DMS79 treated with DMSO at 0.1 percent for 48 hours (cell line): Measurements from ENCODE around the gene MACROD2.
"Not testable (repeated sequence)": the region's sequence is repeated elsewhere in the genome, so short reads cannot be mapped to it uniquely, and the experiment has no call there.

Experiments used
- DNase-seq: peaks from one replicate; lab custom pipeline; 2025; lab: John Stamatoyannopoulos, UW

Gene MACROD2

GRCh38 chr20:15756002-15756753 is 1760.9 kb downstream of the MACROD2 start:
- DNase-seq, result no peak

DNA sequence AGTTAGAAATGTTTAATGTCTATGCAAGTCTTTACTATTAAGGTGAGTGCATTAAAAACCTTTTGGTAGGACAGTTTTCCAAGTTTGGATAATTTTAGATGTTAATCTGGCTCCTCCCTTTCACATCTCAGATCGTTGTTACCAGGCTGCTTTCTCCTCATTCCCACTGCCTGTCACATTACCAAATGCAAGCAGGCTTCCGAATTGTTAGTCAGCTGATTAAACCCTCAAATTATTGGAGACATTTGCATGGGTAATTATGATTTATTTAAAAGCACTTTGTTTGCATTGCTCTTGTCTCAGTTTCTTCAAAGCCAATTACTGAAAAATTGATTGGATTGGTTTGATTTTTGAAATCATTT is 1761.4 kb downstream of the MACROD2 start:
- no peak for DNase-seq

GRCh38 chr20:15759594-15759993 is 1764.3 kb downstream of the MACROD2 start:
- no peak for DNase-seq

GRCh38 chr20:15760001-15760621 is 1764.8 kb downstream of the MACROD2 start:
- no peak for DNase-seq

- no peak for DNase-seq
Measured at GRCh38 chr20:15763366-15763765, 1768.0 kb downstream of the MACROD2 start.

DNA sequence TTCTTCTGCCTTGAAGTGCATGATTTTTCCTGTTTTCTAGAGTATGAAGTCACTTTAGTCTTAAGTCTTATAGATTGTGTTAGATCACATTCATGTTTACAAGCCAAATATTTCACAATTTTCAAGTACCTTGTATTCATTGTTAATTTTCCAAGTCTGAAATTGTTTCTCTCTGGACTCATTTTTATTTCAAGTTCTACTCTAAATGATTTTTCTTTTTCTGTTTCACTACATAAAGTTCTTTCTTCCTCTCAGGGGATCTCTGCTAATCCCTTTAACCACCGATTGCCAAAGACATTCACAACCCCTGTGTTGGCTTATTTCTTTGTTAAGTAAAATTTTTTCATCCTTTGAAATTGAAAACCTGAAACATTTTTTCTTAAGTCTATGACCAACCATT is 1772.3 kb downstream of the MACROD2 start:
- DNase-seq, result no peak

DNA sequence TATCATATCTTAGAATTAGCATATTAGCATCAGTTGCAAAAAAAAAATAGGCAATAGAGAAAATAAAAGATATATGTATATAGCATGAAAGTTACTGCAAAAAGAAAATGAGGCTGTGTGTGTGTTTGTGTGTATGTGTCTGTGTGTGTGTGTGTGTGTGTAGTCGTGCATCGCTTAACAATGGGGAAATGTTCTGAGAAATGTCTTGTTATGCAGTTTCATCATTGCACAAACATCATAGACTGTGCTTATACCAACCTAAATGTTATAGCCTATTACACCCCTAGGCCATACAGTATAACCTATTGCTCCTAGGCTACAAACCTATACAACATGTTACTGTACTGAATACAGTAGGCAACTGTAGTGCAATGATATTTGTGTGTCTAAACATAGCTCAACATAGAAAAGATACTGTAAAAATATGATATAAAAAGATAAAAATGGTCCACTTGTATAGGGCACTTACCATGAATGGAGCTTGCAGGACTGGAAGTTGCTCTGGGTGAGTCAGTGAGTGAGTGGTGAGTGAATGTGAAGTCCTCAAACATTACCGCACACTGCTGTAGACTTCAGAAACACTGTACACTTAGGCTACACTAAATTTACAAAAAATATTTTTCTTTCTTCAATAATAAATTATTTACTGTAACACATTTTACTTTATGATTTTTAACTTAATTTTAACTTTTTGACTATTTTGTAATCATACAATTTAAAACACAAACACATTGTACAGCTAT is 1772.9 kb downstream of the MACROD2 start:
- DNase-seq, result no peak

DNA sequence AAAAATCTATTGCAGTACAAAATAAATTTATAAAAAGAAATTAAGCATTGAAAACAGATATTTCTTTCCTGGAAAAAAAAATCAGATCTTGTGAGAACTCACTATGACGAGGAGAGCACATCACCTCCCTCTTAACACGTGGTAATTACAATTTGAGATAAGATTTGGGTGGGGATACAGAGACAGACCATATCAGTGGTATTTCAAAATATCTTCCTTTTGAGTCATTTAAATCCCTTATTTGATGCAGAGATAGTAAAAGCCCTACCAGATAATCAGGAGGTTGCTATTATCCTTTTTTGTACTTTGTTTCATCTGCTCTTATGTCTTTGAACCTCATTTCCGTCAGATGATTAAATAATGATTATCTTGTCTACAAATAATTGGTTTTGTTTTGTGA is 1777.5 kb downstream of the MACROD2 start:
- no peak for DNase-seq

DNA sequence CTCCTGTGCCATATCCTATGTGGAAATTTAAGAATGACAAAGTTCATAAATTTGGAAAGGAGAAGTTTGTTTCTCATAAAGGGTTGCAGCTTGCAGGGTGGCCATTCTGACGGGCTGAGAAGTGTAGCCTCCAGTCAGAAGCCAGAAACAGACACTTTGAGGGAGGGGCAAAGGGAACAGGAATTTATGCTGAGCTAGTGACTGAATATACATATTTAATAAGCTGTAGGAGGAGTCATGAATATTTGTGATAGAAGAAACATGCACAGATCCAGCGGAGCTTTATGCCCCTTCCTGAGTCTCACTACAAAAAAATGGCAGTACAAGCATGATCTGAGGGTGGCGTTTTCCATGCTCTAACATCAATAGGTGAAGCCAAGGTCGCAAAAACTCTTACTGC is 1779.6 kb downstream of the MACROD2 start:
- DNase-seq, result no peak

- DNase-seq, result no peak
Measured at GRCh38 chr20:15776770-15777466, 1781.6 kb downstream of the MACROD2 start.

DNA sequence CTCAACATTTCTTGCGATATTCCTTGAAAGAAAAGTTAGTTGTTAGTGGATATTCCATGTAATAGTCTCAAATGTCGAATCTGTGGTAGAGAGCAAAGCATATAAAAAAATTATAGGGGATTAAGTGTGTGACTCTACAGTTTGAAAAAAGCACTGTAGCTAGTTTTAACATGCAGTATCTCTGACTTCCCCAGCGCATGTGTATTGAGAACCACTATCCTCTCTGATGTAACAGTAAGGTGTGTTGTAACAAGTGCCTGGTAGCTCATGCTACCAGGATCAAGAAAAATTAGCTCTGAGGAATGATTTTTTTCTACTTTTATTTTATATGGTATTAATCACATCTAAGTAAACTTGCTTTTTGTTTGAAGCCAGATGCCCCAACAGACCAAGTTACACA is 1788.7 kb downstream of the MACROD2 start:
- DNase-seq, result no peak

DNA sequence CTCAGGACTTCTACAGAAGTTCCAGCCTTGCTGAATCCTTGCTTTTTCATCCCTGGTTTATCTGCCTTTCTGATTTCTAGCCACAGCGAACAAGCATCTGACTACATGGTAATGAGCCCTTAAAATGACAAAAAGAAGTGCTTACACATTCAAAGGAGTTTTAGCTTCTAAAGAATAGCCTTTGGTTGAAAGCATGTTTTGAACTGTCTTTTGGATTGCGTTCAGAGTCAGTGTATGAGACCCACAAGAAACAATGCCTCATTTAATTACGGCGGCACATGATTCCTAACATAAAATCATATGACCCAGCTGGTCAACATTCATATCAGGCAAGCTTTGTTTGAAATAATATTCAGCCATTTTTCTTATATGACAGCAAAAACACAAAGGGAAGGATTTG is 1793.8 kb downstream of the MACROD2 start:
- no peak for DNase-seq

DNA sequence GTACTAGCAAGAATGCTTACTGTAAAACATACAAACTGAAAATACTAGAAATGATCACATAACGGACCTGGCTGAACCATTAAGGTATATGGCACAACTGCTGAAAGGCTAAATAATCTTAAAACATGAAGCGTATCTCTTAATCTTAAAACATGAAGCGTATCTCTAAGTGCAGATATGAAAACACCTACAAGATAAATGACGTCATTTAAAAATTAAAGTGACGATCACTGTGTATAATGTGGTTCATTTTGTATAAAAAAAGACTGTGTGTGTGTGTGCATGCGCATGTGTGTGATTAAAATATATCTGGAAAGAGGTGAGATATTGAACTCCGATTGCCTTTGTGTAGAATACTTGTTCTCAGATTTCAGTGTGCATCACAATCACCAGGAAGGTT is 1797.5 kb downstream of the MACROD2 start:
- DNase-seq, result no peak

DNA sequence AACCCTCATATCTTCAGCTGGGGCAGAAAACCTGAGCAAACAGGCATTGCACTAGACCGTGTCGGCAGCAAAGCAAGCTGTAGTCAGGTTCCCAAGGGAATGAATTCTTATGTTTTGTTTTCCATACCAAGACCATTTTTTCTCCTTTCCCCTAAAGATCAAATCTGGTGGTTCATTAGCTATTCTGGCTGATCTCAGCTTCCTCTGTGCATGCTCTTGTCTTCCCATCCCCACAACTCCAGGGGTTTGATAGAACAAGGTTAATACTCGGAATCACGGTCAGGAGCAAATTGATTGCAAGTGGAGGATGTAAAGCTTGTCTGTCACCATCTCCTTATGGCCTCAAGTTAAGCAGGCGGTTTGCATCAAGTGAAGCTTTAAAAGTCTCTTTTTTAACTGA is 1799.1 kb downstream of the MACROD2 start:
- no peak for DNase-seq

DNA sequence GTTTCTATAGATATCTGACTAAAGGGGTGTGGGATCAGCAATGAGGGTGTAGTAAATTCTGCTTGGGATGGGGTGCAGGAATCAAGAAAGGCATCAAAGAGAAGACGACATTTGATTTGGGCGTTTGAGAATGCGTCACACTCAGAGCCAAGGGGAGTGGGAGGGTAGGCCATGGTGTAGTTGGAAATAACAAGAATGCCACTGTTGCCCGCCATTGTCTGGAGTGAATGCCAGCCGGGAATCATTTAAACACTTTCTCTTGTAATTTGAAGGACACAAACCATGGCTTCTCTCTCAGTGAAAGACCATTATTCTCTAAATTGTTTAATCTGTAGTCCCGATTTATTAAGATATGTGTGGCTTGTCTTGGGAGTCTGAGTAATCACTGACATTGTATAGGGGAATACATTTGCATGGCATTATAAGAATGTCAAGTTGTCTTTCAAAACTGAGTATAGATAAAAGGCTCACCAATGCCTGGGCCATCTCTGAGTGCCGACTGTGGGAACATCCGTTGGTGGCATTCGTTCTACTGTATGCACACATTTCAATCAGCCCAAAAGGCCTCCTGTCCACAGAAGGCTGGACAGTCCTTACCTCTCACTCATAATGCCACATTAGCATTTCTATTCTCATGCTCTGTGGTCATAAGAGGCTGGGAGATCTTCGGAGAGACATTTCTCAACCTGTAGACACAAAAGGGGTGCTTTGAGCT is 1800.1 kb downstream of the MACROD2 start:
- no peak for DNase-seq

GRCh38 chr20:15799871-15800270 is 1804.6 kb downstream of the MACROD2 start:
- no peak for DNase-seq

- DNase-seq, result no peak
Measured at GRCh38 chr20:15802020-15802419, 1806.7 kb downstream of the MACROD2 start.

- DNase-seq, result no peak
Measured at GRCh38 chr20:15805154-15805553, 1809.8 kb downstream of the MACROD2 start.

- DNase-seq, result no peak
Measured at GRCh38 chr20:15806105-15806504, 1810.8 kb downstream of the MACROD2 start.

DNA sequence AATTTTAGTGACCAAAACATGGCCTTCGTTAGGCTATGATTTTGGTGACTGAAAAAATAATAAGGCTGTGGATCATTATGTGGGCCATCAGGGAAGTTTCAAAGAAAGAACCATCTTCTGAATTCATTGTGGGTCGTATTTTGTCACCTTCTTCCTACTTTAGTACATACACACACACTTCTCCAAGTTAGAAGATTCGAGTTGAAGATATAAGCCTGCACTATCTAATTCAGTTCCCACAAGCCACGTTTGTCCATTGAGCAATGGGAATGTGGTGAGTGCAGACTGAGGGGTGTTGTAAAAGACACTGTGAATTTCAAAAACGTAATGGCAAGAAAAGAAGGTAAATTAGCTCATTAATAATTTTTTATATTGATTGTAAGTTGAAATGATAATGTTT is 1812.0 kb downstream of the MACROD2 start:
- DNase-seq, result no peak

DNA sequence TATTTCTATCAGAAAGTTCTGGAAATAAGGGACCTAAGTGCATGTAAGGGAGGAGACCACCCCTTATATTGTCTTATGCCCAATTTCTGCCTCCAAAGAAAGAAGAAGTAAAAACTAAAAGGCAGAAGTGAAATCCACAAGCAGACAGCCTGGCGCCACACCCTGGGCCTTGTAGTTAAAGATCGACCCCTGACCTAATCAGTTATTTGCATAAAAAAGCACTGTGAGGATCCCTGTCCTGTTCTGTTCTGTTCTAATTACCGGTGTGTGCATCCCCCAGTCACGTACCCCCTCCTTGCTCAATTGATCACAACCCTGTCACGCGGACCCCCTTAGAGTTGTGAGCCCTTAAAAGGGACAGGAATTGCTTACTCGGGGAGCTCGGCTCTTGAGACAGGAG is 1812.5 kb downstream of the MACROD2 start:
- not testable (repeated sequence) for DNase-seq

GRCh38 chr20:15811951-15812350 is 1816.6 kb downstream of the MACROD2 start:
- no peak for DNase-seq
